IPS DF 6.9 (cell line): ENCODE results near the gene CARD19.

ENCODE experiments used
- DNase-seq: peaks from one replicate; pipeline ENCODE4 v3.0.0-alpha.2; 2013; ENCODE audit warnings: low read depth, low spot score
- H3K27ac ChIP-seq: one replicate; pipeline ENCODE4 v1.5.1; 2013; ENCODE audit warnings: low read length, control low read depth
- H3K27me3 ChIP-seq: 2 replicates; pipeline ENCODE4 v1.6.1; 2013; ENCODE audit warnings: mild to moderate bottlenecking, low read length; ENCODE audit not compliant: control insufficient read depth, insufficient read depth
- H3K36me3 ChIP-seq: 2 replicates; pipeline ENCODE4 v1.6.1; 2013; ENCODE audit warnings: low read length; ENCODE audit not compliant: control insufficient read depth, insufficient read depth
- H3K4me1 ChIP-seq: 2 replicates; pipeline ENCODE4 v1.6.1; 2013; ENCODE audit warnings: low read length; ENCODE audit not compliant: control insufficient read depth, insufficient read depth
- H3K4me3 ChIP-seq: 2 replicates; pipeline ENCODE4 v1.5.1; 2013; ENCODE audit warnings: mild to moderate bottlenecking, low read length
- H3K9me3 ChIP-seq: 2 replicates; pipeline ENCODE4 v1.6.1; 2013; ENCODE audit warnings: low read length, inconsistent platforms; ENCODE audit not compliant: control insufficient read depth, insufficient read depth
- WGBS: extraction: QIAGEN DNeasy Blood & Tissue Kit; methylation state at CpG from one replicate; pipeline ENCODE4 v1.1.7; 2013; ENCODE audit warnings: mixed read lengths, missing lambda C conversion rate; ENCODE audit not compliant: insufficient read length, insufficient coverage; 5-methylcytosine and 5-hydroxymethylcytosine counted together

CARD19 gene

DNA sequence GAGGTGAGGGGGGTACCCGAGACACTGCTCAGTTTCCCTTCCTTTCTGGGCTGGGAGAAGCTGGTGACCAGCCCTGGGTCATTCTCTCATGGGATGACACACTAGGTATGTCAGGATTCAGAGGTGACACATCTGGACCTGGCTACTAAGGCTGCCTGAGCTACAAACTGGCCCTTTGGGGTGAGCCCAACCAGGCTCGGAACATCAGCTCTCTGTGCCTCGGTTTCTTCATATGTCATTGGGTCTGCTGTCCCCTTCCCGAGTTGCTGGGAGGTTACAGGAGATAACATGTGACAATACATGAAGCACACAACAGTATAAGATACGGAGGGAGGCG lies 11.8 kb downstream of the CARD19 start:
- H3K27ac ChIP-seq, result no peak overlapping the region

DNA sequence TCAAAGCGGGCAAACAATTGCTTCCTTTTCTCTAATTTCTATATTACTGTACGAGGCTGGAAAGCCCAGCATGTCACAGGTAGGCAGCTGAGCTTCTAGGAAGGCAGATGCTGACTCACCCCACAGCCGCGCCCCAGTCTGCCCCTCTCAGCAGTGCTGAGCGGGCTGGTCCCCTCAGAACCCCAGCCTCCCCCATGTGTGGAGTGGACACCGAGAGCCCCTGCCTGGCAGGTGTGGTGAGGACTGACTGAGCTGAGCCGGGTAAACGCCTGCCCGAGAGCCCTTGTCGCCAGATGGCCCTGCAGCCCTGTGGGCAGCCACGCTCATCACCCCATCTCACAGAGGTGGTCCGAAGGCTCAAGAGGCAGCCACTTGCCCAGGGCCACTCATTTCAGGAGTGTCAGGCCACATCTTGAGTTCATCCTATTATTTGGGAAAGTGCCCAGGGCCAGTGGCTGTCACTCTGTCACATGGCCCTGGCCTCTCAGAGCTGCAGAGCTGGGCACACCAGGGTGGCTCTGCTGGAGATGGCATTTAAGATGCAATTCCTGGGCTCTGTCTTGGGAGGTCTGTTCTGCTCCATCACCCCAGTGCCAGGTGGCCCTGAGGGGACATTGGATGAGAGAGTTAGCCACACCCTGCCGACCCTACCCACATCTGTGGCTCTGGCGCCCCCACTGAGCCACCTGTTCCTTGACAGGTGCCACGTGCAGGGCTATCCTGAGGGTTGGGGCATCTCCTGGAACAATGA lies 12.4 kb downstream of the CARD19 start:
- Histone ChIP-seq H3K27me3 (no peaks in the 10 kb centered on the region), H3K27ac (no peak overlapping the region), H3K36me3 (no peaks in the 10 kb centered on the region), H3K4me3 (no peak overlapping the region), H3K9me3 (no peaks in the 10 kb centered on the region), H3K4me1 (no peaks in the 10 kb centered on the region)
- no CpG with 5 or more reads among the region's 15 CpGs for WGBS
- no peak for DNase-seq

More for the DNA sequence above, 11.8 kb downstream of the CARD19 start:
- DNase-seq, result no peak
- H3K9me3 ChIP-seq, result no peaks in the 10 kb centered on the region
- no peak overlapping the region for H3K4me3 ChIP-seq
- no peaks in the 10 kb centered on the region for H3K4me1 ChIP-seq
- H3K27me3 ChIP-seq, result no peaks in the 10 kb centered on the region
- no CpG with 5 or more reads among the region's 6 CpGs for WGBS
- H3K36me3 ChIP-seq, result no peaks in the 10 kb centered on the region

DNA sequence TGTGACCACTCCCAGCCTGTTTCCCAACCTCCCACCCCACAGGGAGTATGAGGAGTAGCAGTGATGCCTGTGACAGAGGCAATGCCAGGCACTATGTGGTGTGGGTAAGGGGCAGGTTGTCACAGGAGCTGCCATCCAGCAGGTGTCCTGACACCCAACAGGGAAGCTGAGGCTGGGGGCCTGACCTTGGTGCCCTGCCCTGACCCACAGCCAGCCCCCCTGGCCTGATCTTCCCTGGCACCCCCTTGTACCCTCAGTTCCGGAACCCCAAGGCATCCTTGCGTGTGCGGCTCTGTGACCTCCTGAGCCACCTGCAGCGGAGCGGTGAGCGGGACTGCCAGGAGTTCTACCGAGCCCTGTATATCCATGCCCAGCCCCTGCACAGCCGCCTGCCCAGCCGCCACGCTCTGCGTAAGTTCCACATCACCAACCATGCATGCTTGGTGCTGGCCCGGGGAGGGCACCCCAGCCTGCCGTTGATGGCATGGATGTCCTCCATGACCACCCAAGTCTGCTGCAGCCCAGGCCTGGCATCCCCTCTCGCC lies 14.4 kb downstream of the CARD19 start:
- Histone ChIP-seq H3K27ac (no peak overlapping the region), H3K36me3 (0 out of 2 replicates have a peak, but pooled peaks cover 2% of the 10 kb centered on the region), H3K9me3 (no peaks in the 10 kb centered on the region), H3K27me3 (no peaks in the 10 kb centered on the region), H3K4me3 (no peak overlapping the region), H3K4me1 (no peaks in the 10 kb centered on the region)
- DNase-seq, result no peak
- WGBS, result no CpG with 5 or more reads among the region's 14 CpGs

DNA sequence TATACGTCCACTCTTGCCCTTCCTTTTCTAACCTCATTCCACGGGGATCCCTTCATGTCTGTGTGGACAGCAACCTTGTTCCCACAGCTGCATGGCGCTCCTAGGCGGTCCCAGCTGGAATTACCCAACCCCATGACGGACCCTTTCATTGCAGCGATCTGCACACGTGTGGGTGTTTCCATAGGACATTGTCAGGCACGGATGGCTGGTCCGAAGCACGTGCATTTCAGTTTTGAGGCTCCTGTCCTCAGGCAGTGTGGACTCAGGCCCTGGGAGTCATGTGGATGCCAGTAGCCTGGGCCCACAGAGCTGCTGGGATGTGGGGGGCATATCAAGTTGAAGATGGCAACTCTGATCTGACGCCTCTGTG lies 15.0 kb downstream of the CARD19 start:
- WGBS, result no CpG with 5 or more reads among the region's 11 CpGs
- Histone ChIP-seq H3K27me3 (no peaks in the 10 kb centered on the region), H3K9me3 (no peaks in the 10 kb centered on the region), H3K4me3 (no peak overlapping the region), H3K36me3 (0 out of 2 replicates have a peak, but pooled peaks cover 2% of the 10 kb centered on the region), H3K4me1 (peaks cover under 1% of the 10 kb centered on the region; the same call in 1 of the 2 replicates), H3K27ac (no peak overlapping the region)
- no peak for DNase-seq

DNA sequence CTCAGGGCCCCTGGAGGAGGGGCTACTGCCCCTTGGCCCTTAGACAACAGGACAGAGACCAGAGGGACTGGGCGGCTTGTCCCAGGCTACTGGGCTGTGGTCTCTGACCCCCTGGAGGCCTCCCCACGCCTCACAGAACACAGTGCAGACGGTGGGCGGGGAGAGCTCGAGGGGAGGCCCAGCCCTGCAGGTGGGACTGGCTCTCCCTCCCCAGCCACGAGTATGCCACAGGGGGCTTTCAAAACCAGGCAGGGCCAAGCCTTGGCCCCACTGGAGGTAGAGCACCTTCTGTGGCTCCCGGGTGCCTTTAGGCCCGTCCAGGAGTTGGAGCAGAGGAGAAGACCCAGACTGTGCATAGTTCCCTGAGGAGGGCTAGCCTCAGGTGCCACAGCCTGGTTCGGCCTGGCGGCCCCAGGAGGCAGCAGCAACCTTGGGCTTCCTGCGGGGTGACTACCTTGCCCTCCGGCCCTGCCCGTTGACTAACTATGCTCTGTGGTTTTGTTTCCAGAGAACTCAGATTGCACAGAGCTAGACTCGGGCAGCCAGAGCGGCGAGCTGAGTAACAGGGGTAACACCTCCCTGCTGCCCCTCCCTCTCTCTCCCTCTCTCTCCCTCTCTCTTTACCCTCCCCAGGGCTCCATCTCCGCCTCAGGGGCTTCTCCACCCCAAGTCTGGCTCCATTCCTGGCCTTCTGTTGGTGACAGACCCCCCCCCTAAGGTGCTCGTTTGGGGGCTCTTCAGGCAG lies 15.5 kb downstream of the CARD19 start:
- H3K9me3 ChIP-seq, result no peaks in the 10 kb centered on the region
- WGBS, result no CpG with 5 or more reads among the region's 18 CpGs
- H3K4me1 ChIP-seq, result peaks cover 6% of the 10 kb centered on the region
- DNase-seq, result no peak
- H3K27ac ChIP-seq, result no peak overlapping the region
- H3K4me3 ChIP-seq, result no peak overlapping the region
- H3K36me3 ChIP-seq, result 0 out of 2 replicates have a peak, but pooled peaks cover 2% of the 10 kb centered on the region
- H3K27me3 ChIP-seq, result no peaks in the 10 kb centered on the region

DNA sequence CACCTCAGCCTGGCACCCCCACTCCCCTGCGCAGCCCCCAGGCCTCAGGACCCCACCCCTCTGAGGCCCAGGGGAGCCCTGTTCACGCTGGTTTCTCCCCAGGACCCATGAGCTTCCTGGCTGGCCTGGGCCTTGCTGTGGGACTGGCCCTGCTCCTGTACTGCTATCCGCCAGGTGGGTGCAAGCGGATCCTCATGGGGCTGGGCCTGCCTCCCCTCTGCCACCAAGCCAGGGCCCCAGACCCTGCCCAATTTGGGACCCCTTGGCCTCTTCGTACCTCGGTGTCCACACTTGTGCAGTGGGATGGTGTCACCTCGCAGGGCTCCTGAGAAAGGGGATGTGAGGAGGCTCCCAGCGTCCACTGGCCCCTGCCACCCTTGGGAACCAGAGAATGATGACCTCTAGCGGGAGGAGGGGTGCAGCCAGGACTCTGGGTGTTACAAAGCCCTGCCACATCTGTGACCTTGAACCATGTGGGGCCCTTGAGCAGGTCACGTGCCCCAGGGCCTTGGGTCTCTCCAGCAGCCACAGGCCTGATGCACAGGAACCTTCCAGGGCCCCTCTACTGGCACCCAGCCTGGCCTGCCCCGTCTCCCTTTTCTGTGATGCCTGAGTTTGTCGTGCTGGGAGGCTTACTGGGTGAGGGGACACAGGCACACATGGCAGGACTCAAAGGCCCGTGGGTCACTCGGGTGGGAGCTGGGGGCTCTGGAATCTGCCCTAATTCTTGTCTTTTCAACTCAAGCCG lies 16.3 kb downstream of the CARD19 start:
- no peaks in the 10 kb centered on the region for H3K27me3 ChIP-seq
- no peak for DNase-seq
- peaks cover 8% of the 10 kb centered on the region for H3K4me1 ChIP-seq
- 0 out of 2 replicates have a peak, but pooled peaks cover 2% of the 10 kb centered on the region for H3K36me3 ChIP-seq
- no peaks in the 10 kb centered on the region for H3K9me3 ChIP-seq
- no peak overlapping the region for H3K27ac ChIP-seq
- no peak overlapping the region for H3K4me3 ChIP-seq
- WGBS, result no CpG with 5 or more reads among the region's 15 CpGs

DNA sequence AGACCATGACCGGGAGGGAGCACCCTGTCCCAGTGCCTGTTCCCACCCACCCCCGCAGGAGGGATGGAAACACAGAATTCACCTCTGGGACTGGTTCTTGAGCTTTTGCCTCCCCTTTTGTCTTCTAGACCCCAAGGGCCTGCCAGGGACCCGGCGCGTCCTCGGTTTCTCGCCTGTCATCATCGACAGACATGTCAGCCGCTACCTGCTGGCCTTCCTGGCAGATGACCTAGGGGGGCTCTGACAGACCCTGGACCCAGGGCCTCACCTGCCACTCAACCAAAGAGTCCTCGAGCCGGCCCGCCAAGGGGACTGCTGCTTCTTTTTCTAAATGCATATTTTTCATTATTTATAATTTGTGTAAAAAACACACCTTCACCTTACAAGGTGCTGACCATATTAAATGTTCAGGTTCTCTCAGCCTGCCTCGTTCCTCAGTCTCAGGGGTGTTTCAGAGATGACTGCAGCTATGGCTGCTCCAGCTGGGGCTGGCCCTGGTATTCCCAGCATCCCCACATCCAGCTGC lies 16.9 kb downstream of the CARD19 start:
- H3K27ac ChIP-seq, result no peak overlapping the region
- H3K4me1 ChIP-seq, result peaks cover 8% of the 10 kb centered on the region
- no peak for DNase-seq
- H3K4me3 ChIP-seq, result no peak overlapping the region
- no peaks in the 10 kb centered on the region for H3K9me3 ChIP-seq
- no CpG with 5 or more reads among the region's 13 CpGs for WGBS
- H3K27me3 ChIP-seq, result no peaks in the 10 kb centered on the region
- H3K36me3 ChIP-seq, result 0 out of 2 replicates have a peak, but pooled peaks cover 2% of the 10 kb centered on the region

DNA sequence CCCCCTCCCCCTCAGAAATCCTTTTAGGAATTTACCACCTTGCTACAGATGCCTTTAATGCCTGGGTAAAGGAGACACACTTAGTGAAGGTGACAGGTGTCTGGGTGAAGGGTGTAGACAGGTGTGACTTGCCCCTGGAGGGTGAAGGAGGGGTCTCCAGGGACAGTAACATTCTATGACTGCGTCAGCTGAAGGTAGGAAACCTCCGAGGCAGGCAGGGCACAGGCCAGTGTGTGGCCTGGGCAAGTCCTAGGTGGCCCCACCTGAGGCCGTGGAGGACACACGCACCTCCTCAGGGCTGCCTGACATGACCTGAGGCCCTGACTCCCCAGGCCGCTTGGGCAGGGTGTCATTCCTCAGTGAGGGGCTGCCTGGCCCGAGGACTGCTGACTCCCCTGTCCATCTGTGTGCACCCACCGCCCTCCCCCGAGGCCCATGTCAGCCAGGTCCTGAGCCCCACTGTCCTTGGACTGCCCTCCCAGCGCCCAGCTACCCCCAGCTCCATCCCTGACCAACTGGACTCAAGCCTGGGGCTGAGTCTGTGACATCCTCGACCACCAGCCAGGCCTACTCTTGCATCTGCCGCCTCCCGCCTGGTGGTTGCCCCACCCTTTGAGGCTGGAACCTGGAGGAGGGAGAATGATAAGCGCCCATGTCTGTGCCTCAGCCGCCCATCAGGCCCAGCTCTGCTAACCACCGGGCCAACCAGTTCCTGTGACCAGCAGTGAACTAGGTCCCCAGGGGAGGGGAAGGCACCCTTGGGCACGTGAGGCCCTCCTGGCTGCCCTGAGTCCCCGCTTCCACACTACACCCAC lies 18.4 kb downstream of the CARD19 start:
- H3K27ac ChIP-seq, result no peak overlapping the region
- no peaks in the 10 kb centered on the region for H3K27me3 ChIP-seq
- peaks cover 8% of the 10 kb centered on the region for H3K4me1 ChIP-seq
- WGBS, result no CpG with 5 or more reads among the region's 17 CpGs
- 0 out of 2 replicates have a peak, but pooled peaks cover 2% of the 10 kb centered on the region for H3K36me3 ChIP-seq
- H3K4me3 ChIP-seq, result no peak overlapping the region
- DNase-seq, result no peak
- H3K9me3 ChIP-seq, result no peaks in the 10 kb centered on the region

DNA sequence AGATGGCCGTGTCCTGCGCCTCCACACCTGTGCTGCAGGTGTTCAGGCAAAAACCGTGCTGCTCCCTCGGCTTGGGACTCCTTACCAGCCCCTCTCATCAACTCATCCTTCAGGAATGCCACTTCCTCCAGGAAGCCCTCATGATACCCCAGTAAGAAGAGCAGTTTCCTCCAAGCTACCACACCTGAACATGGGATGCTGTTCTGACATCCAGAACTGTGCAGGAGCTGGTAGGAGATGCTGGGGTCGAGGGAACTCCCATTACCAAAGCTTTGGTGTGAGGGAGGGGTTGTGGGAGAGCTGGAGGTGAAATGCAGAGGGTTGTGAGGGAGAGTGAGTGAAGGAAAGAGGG lies 18.9 kb downstream of the CARD19 start:
- no peaks in the 10 kb centered on the region for H3K27me3 ChIP-seq
- H3K36me3 ChIP-seq, result 0 out of 2 replicates have a peak, but pooled peaks cover 2% of the 10 kb centered on the region
- no peak for DNase-seq
- H3K4me1 ChIP-seq, result peaks cover 8% of the 10 kb centered on the region
- H3K9me3 ChIP-seq, result no peaks in the 10 kb centered on the region
- no peak overlapping the region for H3K4me3 ChIP-seq
- no peak overlapping the region for H3K27ac ChIP-seq
- no CpG with 5 or more reads among the region's 5 CpGs for WGBS
